Measurements from ENCODE around the gene SLC25A38. TPM values are rescaled to one million over a fixed set of nuclear protein-coding genes. Genes with fewer than 3 reads are reported as not detected.

Gene SLC25A38
- polyA plus RNA-seq, 1 donor from 2014 or later: 50.7 TPM

GRCh38 chr3:39426312-39426711 is 43.1 kb downstream of the SLC25A38 start:
- Mint-ChIP-seq H3K4me3 (no peak overlapping the region), H3K27ac (no peak overlapping the region), H3K4me1 (no peaks in the 10 kb centered on the region), H3K9me3 (no peaks in the 10 kb centered on the region), H3K27me3 (peaks cover 6% of the 10 kb centered on the region), H3K36me3 (peaks cover 3% of the 10 kb centered on the region)

- H3K27ac Mint-ChIP-seq: no peak overlapping the region
- H3K9me3 Mint-ChIP-seq: peaks cover 0 to 2% (median 0%) of the 10 kb centered on the region in 3 donors
- no peak overlapping the region for H3K4me3 Mint-ChIP-seq
- H3K4me1 Mint-ChIP-seq: no peaks in the 10 kb centered on the region
- H3K36me3 Mint-ChIP-seq: peaks cover 4% of the 10 kb centered on the region
- H3K27me3 Mint-ChIP-seq: peaks cover 6% of the 10 kb centered on the region
Observed at GRCh38 chr3:39427506-39427905, 44.3 kb downstream of the SLC25A38 start.

- peaks cover 6% of the 10 kb centered on the region for H3K27me3 Mint-ChIP-seq
Observed at GRCh38 chr3:39428745-39429201, 45.6 kb downstream of the SLC25A38 start.

GRCh38 chr3:39429466-39429865 is 46.3 kb downstream of the SLC25A38 start:
- H3K27ac Mint-ChIP-seq: no peak overlapping the region

More at GRCh38 chr3:39428745-39429201, 45.6 kb downstream of the SLC25A38 start:
- Mint-ChIP-seq H3K9me3 (peaks cover 0 to 2% (median 0%) of the 10 kb centered on the region in 3 donors), H3K36me3 (peaks cover 6% of the 10 kb centered on the region), H3K27ac (no peak overlapping the region), H3K4me3 (no peak overlapping the region), H3K4me1 (no peaks in the 10 kb centered on the region)

GRCh38 chr3:39432342-39432741 is 49.2 kb downstream of the SLC25A38 start:
- Mint-ChIP-seq H3K27me3 (peaks cover 8% of the 10 kb centered on the region), H3K27ac (no peak overlapping the region), H3K4me3 (peak overlapping the region in 1 of 4 donors; percentile 58), H3K9me3 (peaks cover 0 to 2% (median 0%) of the 10 kb centered on the region in 3 donors), H3K36me3 (peaks cover 6% of the 10 kb centered on the region), H3K4me1 (peaks cover 0 to 5% (median 2%) of the 10 kb centered on the region in 3 donors)

More at GRCh38 chr3:39429466-39429865, 46.3 kb downstream of the SLC25A38 start:
- H3K9me3 Mint-ChIP-seq: peaks cover 0 to 2% (median 0%) of the 10 kb centered on the region in 3 donors
- H3K4me3 Mint-ChIP-seq: peak overlapping the region in 1 of 4 donors; percentile 74
- H3K4me1 Mint-ChIP-seq: no peaks in the 10 kb centered on the region
- peaks cover 6% of the 10 kb centered on the region for H3K27me3 Mint-ChIP-seq
- H3K36me3 Mint-ChIP-seq: peaks cover 6% of the 10 kb centered on the region

- peaks cover 6% of the 10 kb centered on the region for H3K36me3 Mint-ChIP-seq
- peaks cover 0 to 5% (median 2%) of the 10 kb centered on the region in 3 donors for H3K4me1 Mint-ChIP-seq
- H3K4me3 Mint-ChIP-seq: no peak overlapping the region
- H3K27me3 Mint-ChIP-seq: peaks cover 8% of the 10 kb centered on the region
- H3K27ac Mint-ChIP-seq: no peak overlapping the region
- peaks cover 0 to 2% (median 0%) of the 10 kb centered on the region in 3 donors for H3K9me3 Mint-ChIP-seq
Observed at GRCh38 chr3:39433642-39434041, 50.5 kb downstream of the SLC25A38 start.

GRCh38 chr3:39434574-39434973 is 51.4 kb downstream of the SLC25A38 start:
- peaks cover 0 to 2% (median 0%) of the 10 kb centered on the region in 3 donors for H3K9me3 Mint-ChIP-seq
- no peak overlapping the region for H3K27ac Mint-ChIP-seq
- H3K4me3 Mint-ChIP-seq: no peak overlapping the region
- H3K4me1 Mint-ChIP-seq: peaks cover 0 to 5% (median 2%) of the 10 kb centered on the region in 3 donors
- peaks cover 8% of the 10 kb centered on the region for H3K27me3 Mint-ChIP-seq
- H3K36me3 Mint-ChIP-seq: peaks cover 4% of the 10 kb centered on the region

GRCh38 chr3:39435006-39435748 is 52.0 kb downstream of the SLC25A38 start:
- Mint-ChIP-seq H3K36me3 (peaks cover 3% of the 10 kb centered on the region), H3K4me3 (no peak overlapping the region), H3K27ac (peak overlapping the region in 2 of 3 donors; percentile 5 to 47), H3K9me3 (peaks cover 0 to 2% (median 0%) of the 10 kb centered on the region in 3 donors), H3K27me3 (peaks cover 6% of the 10 kb centered on the region), H3K4me1 (peaks cover 0 to 5% (median 2%) of the 10 kb centered on the region in 3 donors)

- no peak overlapping the region for H3K4me3 Mint-ChIP-seq
- H3K27me3 Mint-ChIP-seq: peaks cover 1% of the 10 kb centered on the region
- no peak overlapping the region for H3K27ac Mint-ChIP-seq
- H3K9me3 Mint-ChIP-seq: no peaks in the 10 kb centered on the region
- H3K4me1 Mint-ChIP-seq: peaks cover 0 to 5% (median 2%) of the 10 kb centered on the region in 3 donors
- no peaks in the 10 kb centered on the region for H3K36me3 Mint-ChIP-seq
Observed at GRCh38 chr3:39438880-39439279, 55.7 kb downstream of the SLC25A38 start.

GRCh38 chr3:39440316-39440715 is 57.1 kb downstream of the SLC25A38 start:
- no peaks in the 10 kb centered on the region for H3K9me3 Mint-ChIP-seq
- H3K27ac Mint-ChIP-seq: no peak overlapping the region

GRCh38 chr3:39443530-39443929 is 60.4 kb downstream of the SLC25A38 start:
- Mint-ChIP-seq H3K27ac (no peak overlapping the region), H3K4me3 (no peak overlapping the region), H3K36me3 (no peaks in the 10 kb centered on the region), H3K9me3 (no peaks in the 10 kb centered on the region), H3K27me3 (no peaks in the 10 kb centered on the region), H3K4me1 (peaks cover 0 to 4% (median 0%) of the 10 kb centered on the region in 3 donors)

More at GRCh38 chr3:39440316-39440715, 57.1 kb downstream of the SLC25A38 start:
- no peaks in the 10 kb centered on the region for H3K4me1 Mint-ChIP-seq
- H3K4me3 Mint-ChIP-seq: no peak overlapping the region
- no peaks in the 10 kb centered on the region for H3K36me3 Mint-ChIP-seq
- H3K27me3 Mint-ChIP-seq: no peaks in the 10 kb centered on the region

GRCh38 chr3:39445927-39446326 is 62.8 kb downstream of the SLC25A38 start:
- no peak overlapping the region for H3K27ac Mint-ChIP-seq
- no peaks in the 10 kb centered on the region for H3K36me3 Mint-ChIP-seq
- H3K4me3 Mint-ChIP-seq: no peak overlapping the region
- H3K9me3 Mint-ChIP-seq: no peaks in the 10 kb centered on the region
- H3K4me1 Mint-ChIP-seq: peaks cover 0 to 4% (median 0%) of the 10 kb centered on the region in 3 donors
- no peaks in the 10 kb centered on the region for H3K27me3 Mint-ChIP-seq

- Mint-ChIP-seq H3K9me3 (no peaks in the 10 kb centered on the region), H3K27me3 (peaks cover 1% of the 10 kb centered on the region), H3K36me3 (no peaks in the 10 kb centered on the region), H3K4me3 (no peak overlapping the region), H3K4me1 (peaks cover 0 to 4% (median 0%) of the 10 kb centered on the region in 3 donors), H3K27ac (no peak overlapping the region)
Observed at GRCh38 chr3:39446444-39446843, 63.3 kb downstream of the SLC25A38 start.
